Adipose tissue (tissue), 3 donors: ENCODE measurements around the gene NPAS3. TPM values are rescaled to one million over a fixed set of nuclear protein-coding genes. Genes with fewer than 3 reads are reported as not detected.

ENCODE experiments used
- H3K27ac ChIP-seq: one replicate; pipeline ENCODE4 v1.5.1; 2013; ENCODE audit warnings: low read depth, low read length
- WGBS, 3 donors: extraction: QIAGEN DNeasy Blood & Tissue Kit; methylation state at CpG; one replicate each; pipeline ENCODE4 v1.1.7; 2013; 5-methylcytosine and 5-hydroxymethylcytosine counted together
- polyA plus RNA-seq, 3 donors: library from polyadenylated mRNA; stranded (reverse); fragments of 200-250 nt; gene quantifications; one replicate each; pipeline ENCODE4 v1.2.3, GENCODE V29; 2013
- donor health status: healthy with polysubstance abuse.
- donor health status: Bipolar disorder and iron deficiency.
- donor health status: healthy.

Gene NPAS3
- polyA plus RNA-seq, 3 donors = 0.26 to 2.8 (median 0.51) TPM

DNA sequence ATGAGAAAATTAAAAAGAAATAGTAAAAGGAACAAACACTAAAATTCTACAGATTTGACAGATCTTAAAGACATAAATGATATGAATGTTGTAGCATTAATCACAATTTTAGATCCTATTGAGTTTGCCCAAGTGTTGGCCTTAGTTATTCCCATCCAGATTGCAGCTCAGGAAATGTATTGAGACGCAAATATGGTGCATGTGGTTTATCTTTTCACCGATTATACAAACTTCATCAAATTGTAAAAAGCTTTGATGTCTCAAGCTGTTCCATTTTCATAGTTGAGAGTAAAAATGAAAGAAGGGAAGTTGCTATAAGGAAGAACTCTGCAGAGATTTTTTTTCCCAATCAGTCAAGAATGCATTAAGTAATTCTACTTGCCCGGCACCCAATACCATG lies 683.8 kb downstream of the NPAS3 start:
- H3K27ac ChIP-seq = no peak overlapping the region
- 86 to 92% (median 90%) methylated on average over 3 of the region's 3 CpGs for WGBS, 3 donors

DNA sequence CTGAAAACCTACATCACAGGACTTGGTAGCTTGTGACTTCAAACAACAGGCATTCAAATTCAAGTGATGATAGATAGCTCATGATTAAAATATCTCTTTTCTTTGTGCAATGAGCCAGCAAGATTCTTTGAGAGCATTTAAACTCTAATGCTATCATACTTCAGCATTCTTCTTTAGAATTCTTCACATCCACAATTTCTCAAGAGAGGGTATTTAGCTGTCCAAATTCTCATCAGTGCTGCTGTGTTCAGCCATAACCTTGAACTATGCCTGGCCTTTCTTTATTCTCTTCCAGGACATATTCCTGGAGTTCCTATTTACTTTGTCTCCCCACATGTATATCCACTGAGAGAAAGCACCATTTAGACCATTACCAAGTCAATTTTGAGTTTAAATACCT lies 691.1 kb downstream of the NPAS3 start:
- no peak overlapping the region for H3K27ac ChIP-seq

DNA sequence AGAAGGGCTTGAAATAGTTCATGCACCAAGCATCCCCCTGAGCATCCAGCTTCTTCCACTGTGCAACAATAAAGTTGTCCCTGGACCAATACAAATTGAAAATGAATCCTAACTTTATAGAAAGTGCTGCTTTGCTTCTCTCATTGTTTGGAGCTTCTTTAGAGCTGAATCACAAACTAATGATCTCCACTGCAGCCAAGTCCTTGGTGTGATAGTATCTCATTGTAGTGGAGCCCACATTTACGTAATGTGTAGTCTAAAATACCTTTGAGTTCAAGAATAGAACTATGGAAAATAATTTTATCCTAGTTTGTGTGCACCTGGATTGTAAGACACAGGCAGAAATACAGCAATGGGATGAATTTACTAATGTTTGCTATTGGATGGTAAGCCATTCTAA lies 692.3 kb downstream of the NPAS3 start:
- H3K27ac ChIP-seq = no peak overlapping the region
- 71 to 97% (median 92%) methylated on average over 1 of the region's 1 CpG for WGBS, 3 donors

DNA sequence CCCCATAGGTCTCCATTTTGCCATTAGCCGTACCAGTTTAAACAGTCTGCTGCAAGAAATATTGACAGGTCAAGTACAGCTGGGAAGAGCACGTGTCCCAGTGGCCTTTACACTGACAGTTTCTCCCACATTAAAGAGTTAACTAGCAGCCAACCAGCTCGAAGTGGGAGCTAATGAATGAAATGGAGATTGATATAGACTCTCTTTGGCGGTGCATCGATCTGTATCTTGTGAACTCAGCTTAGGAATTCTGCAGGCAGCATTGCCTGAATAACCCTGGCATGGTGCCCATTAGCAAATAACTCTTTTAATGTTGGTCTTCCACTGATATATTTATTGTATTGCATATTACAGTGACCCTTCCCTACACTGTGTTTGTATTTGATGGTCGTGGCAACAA lies 692.8 kb downstream of the NPAS3 start:
- 16 to 64% (median 63%) methylated on average over 6 of the region's 6 CpGs for WGBS, 3 donors
- H3K27ac ChIP-seq = no peak overlapping the region

DNA sequence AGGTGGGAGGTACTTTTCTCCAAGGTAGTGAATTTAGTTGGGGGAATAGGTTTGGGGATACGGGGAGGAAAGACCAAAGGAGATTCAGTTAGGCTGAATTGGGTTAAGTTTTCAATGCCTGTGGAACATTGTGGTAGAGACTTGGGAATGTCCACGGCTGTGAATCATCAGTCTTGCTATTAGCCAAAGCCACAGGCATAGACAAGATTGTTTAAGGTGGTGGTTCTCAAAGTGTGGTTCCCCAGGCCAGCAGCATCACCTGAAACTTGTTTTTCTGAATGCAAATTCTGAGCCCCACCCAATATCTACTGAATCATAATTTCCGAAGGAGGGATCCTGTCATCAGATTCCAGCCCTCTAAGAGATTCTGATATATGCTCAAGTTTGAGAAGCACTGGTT lies 696.0 kb downstream of the NPAS3 start:
- H3K27ac ChIP-seq = no peak overlapping the region
- WGBS, 3 donors = 87 to 92% (median 90%) methylated on average over 3 of the region's 3 CpGs

DNA sequence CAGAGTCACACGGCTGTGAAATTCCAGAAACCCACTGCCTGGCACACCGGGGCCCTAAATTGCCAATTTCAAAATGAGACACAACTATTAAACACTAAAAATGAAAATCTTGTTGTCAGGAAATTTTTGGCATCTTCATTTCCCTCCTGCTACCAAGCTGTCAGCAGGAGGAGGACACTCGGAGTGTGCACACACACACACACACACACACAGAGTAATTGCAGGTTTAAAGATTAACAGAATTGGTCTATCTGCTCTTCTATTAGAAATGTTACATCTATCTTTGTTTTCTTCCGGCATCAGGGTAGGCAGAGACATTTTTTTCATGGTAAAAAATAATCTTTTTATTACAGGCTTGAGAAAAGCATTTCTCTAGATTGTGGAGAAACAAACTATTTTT lies 698.0 kb downstream of the NPAS3 start:
- H3K27ac ChIP-seq = no peak overlapping the region
- 67 to 88% (median 88%) methylated on average over 4 of the region's 4 CpGs for whole genome bisulfite sequencing, 3 donors

DNA sequence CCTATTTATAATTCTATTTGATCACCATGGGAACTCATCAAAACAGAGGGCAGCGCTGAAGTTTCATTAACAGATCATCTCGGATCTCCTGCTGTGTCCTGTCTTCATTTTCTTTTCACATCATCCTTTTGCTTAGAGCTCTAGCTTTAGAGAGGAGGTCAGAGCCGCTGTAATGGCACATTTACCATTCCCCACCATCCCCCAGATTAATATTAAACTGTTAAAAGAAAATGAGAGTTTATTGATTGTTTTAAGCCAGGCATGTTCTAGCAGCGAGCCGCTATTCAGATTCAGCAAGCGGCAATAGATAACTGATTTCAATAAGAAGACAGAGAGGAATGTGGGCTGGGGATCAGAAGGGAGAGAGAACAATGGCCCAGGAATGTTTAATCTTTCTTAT lies 703.4 kb downstream of the NPAS3 start:
- WGBS, 3 donors = 35 to 79% (median 78%) methylated on average over 6 of the region's 6 CpGs
- no peak overlapping the region for H3K27ac ChIP-seq

DNA sequence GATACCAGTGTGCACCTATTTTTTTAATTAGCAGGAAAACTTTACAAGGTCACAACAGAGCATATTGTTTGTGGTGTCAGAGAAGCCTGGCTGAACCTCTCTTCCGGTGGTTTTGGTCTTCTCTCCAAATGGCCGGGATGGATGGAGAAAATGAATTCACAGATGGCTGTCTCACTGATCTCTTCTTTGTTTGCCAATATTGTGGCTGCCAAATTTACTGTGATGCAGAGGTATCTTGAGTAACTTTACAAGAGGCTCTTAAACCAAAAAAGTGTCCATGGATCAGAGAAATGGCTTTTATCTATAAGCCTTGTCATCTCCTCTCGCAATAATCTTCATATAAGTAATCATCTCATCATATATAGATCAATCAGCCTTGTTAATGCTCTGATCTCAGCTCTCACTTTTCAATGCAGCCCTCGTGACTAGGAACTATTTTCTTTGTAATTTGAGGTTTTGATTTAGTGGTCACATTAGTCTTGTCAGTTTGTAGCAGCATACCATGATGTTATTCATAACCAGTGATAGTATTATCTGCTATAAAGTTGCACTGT lies 704.1 kb downstream of the NPAS3 start:
- no peak overlapping the region for H3K27ac ChIP-seq
- WGBS, 3 donors = 51 to 80% (median 80%) methylated on average over 4 of the region's 4 CpGs

DNA sequence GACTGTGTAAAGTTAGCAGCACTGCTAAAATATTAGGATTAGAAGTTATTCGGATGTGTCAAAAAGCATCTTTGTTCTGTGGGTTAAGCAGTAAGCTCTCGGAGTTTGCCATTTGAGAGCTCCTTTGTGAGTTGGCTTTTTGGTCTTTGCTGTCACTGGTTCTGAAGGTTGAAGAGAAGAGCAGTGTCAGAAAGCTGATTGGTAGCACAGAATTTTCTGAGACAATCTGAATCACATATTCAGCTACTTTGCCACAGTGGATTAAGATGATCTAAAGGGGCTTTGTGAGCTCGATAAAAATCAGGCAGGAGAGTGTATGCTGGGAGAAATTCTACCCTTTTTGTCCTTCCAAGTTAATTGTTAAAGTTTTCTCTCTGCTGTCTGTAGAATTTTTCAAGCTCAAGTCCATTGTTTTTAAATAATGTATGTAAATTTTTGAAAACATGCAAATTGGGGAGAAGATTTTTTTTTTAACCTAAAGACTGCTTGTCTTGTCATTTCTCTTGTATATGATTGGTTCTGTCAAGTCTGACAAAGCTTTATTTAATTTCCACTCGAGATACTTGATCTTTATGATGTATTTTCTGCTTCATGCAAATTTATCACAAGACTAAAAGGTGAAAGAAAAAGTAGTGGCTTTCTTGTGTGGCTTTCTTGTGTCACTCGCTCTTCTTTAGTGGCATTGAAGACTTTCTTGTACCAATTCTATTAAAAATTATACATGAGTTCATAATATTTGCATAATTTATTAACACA lies 704.9 kb downstream of the NPAS3 start:
- no peak overlapping the region for H3K27ac ChIP-seq
- WGBS, 3 donors = 78 to 88% (median 87%) methylated on average over 5 of the region's 5 CpGs

DNA sequence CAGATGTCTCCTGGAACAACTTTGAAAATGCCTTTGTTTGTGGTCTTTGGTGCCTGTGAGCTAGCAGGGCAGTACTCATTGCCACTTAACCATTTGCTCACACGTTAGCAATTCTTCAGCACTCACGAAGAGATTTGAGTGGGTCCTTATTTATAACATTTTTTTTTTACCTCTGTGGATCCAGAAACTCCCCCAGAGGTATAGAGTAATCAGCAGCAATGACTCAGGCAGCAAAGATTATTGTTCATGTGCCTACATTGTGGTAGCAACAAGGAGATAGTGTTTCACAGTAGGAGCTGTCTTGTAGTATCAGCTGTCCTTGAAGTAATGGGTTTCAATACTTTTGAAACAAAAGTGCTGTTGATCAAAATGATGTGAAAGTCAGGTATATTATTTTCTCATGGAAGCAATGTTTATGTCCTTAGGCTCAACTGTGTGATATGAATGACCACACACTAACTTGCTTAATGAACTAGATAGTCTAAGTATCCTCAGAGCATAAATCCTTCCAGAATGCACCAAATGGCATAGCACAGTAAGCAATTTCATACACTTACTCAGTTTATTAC lies 708.1 kb downstream of the NPAS3 start:
- H3K27ac ChIP-seq = no peak overlapping the region
- WGBS, 3 donors = 83 to 97% (median 91%) methylated on average over 2 of the region's 2 CpGs

DNA sequence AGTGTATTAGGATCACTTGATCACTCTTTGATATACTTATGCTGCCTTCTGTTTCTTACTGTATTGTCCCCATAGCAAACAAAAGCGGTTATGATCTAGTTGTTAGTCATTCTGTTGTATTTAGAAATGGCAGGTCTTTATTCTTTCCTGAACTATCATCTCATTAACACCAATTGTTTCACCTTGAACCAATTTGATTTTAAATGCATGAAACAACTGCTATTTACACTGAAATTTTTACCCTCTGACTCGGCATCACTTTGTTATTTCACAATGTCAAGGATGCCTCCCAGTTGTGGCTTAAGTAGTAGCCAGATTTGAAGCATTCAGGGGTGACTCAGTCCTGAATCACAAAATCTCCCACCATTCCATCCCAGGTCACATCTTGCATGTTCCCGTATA lies 708.7 kb downstream of the NPAS3 start:
- H3K27ac ChIP-seq = no peak overlapping the region
- 78 to 89% (median 83%) methylated on average over 3 of the region's 3 CpGs for WGBS, 3 donors

DNA sequence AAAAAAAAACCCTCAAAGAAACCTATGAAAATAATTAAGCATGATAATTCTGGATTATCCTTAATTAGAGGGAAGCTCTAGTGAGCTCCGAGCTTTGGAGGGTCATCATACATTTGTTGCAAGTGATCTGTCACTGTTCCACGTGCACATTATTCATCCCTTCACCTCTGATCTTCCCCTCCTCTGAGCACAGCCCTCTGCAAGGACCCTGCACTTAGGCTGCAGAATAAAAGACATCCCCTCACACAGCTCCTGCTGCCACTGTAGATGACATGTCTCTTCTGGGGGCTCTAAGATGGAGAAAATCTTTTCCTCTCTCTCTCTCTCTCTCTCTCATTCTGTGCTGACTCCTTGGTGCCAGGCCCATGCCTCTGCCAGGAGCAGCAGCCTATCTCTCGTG lies 711.8 kb downstream of the NPAS3 start:
- WGBS, 3 donors = 56 to 87% (median 71%) methylated on average over 3 of the region's 3 CpGs
- no peak overlapping the region for H3K27ac ChIP-seq

DNA sequence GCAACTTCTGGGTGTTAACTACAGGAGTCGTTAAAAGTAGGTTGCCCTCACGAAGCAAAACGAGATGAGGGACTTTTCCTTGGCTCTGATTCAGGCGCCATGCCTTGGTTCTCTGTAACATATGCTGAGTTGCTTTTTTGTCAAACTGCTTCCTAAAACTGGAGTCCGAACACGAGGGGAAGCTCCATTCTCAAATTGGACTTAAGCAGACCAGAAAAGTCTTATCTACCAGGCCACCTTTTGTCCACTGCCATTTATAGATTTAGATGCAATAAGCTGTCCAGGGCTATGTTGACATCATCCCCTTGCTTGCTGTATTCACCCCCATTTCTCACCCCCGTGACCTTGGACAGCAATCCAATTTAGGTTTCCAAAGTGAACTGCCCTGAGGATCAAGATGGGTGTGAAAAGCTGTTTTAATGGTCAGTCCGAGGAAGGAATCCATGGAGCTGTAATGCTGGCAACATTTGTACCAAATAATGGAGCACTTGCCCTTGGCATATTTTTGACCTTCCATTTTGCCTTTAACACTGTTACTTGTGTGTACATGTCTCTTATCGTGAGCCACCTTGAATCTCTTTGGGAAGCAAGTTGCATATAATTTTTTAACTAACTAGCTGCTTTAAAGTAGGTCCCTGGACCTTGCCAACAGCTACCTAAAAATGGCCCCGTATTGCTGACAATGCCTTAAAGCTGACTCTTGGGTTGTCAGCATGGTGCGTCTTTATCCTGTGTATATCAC lies 714.1 kb downstream of the NPAS3 start:
- no peak overlapping the region for H3K27ac ChIP-seq
- 68 to 85% (median 77%) methylated on average over 11 of the region's 11 CpGs for WGBS, 3 donors

DNA sequence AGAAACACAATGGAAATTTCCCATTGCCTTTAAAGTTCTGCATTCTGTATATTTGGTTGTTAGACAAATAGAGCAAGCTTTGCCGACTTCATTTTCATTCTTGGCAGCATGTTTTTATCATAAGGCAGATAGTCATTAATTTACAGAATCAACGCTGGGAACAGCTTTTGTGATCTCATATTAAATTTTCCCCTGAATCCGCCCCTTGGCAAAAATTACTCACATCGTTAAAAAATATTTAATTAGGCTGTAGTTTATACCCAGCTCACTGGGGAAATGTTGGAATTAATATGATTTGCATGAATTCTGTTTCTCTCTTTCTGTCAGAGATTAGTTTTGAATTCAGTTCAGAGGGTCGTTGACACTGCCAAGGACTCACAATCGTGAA lies 714.6 kb downstream of the NPAS3 start:
- H3K27ac ChIP-seq = no peak overlapping the region
- 62 to 79% (median 76%) methylated on average over 6 of the region's 6 CpGs for WGBS, 3 donors

DNA sequence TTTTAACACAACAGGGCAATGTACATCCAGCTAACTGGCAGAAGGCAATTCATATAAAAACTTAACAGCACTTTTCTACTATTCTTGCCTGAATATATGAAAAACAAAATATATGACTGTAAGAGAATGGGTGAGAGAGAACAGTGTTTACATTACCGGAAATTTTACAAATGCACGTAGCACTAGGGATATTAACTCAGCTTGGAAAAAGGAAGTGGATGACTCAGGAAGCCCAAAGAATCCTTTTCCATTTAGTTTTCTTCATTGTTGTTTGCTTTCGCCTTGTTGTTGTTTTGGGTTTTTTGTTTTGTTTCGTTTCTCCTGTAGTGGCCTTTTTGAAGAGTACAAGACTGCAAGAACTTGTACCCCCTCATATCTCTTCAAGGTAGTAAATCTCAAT lies 716.7 kb downstream of the NPAS3 start:
- WGBS, 3 donors = 59 to 68% (median 61%) methylated on average over 4 of the region's 4 CpGs
- no peak overlapping the region for H3K27ac ChIP-seq

DNA sequence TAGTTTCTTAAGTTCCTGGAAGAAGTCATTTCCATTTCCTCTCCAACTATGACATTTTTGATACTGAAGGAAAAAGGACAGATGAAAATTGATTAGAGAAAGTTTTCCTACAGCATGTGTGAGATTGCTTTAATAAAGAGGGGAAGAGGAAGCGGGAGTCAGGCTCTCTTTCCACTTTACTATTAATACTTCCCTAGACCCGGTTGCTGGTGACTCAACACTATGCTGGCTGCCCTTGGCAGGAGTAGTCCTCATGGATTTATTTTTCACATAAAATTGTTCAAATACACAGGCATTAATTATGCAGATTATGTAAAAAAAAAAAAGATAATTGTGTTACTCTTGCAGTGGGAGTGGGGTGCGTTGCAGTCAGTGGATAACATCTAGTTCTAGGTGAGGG lies 718.8 kb downstream of the NPAS3 start:
- H3K27ac ChIP-seq = no peak overlapping the region
- WGBS, 3 donors = 73 to 81% (median 77%) methylated on average over 3 of the region's 3 CpGs

DNA sequence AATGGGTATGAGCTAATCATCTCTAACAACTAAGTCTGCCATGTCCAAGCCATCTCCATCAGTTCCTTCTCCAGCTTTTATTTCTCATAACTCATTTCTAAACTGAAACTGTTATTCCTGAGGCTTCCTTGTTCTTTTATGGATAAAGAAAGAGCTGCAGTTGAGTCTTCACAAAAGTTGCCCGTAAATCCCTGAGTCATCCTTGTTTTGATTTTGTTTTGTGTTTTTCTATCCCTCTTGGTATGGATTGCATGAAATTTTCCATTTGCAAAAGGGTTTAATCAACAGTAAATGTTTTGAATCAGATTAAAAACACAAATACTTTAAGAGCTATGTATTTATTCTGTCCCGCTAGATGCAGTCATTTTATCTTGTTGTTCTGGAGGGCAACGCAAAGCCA lies 721.6 kb downstream of the NPAS3 start:
- 86 to 94% (median 94%) methylated on average over 3 of the region's 3 CpGs for WGBS, 3 donors
- no peak overlapping the region for H3K27ac ChIP-seq

DNA sequence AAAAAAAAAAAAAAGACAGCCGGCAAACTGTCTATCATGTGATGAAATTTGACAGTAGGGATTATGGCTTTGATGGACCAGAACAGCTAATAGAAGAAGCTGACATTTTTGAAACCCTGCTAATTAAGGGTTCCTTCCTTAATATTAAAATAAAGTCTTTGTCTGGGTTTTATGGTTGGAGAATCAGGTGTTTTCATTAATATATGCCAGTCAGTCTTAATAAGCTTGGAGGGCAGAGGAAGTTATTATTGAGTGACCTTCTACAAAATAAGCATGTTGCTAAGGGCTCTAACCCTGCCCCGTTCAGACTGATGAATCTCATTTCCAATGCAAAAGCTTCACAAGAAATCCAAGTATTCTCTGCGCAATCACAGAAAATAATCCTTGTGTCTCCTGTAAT lies 722.4 kb downstream of the NPAS3 start:
- WGBS, 3 donors = 83 to 95% (median 90%) methylated on average over 3 of the region's 3 CpGs
- no peak overlapping the region for H3K27ac ChIP-seq

DNA sequence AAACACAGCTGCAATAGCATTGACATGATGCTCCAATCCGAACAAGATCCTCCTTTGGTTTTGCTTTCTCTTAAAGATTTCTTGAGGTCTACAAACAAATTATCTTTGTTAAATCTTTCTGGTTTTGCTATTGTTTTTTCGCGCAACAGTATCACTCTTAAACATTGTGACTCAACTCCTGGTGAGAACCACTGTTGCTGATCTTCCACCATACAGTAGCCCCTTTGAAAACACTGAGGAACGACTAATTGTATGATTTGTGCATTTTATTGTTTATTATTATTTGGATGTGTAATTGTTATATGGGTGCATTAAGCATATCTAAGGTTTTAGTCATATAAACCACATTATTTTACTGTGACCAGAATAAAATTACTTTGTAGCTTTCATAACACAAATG lies 729.4 kb downstream of the NPAS3 start:
- WGBS, 3 donors = 79 to 92% (median 91%) methylated on average over 4 of the region's 4 CpGs
- no peak overlapping the region for H3K27ac ChIP-seq
